GM21619 (cell line): ENCODE data around the gene TCEANC.
"Not testable (repeated sequence)": the region's sequence is repeated elsewhere in the genome, so short reads cannot be mapped to it uniquely, and the experiment has no call there.

Source experiments
- ATAC-seq: cut with Tn5 transposase; IDR thresholded peaks from one replicate; pipeline ENCODE4 v1.9.1; 2021; ENCODE audit not compliant: unreplicated experiment

The TCEANC gene

DNA sequence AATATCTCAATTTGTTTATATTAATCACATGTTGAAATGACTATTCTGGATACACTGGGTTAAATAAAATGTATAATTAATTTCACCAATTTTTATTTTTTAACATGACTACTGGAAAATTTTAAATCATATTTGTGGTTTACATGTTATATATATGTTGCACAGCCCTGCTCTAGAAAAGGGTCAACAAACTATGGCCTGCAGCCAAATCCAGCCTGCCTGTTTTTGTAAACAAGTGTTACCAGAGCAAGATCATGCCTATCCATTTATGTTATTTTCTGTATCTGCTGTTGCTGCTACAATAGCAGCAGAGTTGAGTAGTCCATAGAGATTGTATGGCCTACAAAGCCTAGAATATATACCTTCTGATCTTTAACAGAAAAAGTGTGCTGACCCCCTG, 1.2 kb downstream of the TCEANC start:
- no peak for ATAC-seq

DNA sequence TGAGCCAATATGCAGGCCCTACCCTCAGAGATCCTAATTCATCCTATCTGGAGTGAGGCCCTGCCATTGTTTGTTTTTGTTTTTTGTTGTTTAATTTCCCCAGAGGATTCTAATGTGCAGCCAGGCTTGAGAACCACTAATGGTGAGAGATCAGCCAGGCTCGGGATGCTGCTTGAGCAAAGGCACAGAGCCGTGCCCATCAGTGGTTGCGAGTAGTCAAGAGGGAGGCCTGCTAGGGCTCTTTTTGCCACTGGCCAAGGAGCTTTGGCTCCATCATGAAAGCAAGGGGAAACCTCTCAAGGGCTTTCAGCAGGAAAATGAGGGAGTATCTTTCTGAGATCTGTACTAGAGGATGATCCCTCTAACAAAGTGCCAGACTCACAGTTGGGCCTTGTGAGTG, 2.7 kb downstream of the TCEANC start:
- no peak for ATAC-seq

DNA sequence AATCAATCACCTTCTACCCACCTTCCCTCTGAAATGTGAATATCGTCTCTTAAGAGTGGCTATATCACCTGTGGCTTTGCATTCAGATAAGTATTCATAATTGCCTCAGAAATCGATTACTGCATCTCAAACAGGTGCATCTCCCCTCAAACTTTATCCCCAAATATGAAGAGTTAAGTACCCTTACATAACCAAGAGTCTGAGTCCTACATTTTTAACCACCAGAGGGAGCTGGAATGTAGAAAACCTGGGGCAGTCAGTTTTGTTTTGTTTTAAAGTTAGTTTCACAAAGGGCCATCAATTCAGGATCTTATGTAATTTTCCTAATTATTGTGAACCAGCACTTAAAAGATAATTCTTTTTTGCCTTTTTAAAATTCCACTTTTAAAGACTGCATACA, 5.7 kb downstream of the TCEANC start:
- no peak for ATAC-seq

DNA sequence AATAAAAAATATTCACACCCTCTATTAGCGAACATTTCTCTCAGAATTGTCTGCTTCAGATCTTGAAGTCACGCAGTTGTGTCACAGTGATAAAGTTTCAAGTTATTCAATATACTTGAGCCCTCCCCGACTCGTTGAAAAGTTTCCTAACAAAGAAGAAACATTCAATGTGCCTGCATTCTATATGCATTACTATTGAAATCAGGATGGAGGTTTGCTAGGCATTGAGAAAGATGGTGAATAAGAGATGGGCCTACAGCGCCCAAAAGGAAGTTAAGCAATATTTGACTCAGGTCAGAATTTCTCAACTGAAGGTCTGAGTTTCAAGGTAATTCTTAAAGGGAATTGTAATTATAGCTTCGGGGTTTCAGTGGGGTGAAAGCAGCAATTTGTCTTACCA, 6.1 kb downstream of the TCEANC start:
- ATAC-seq = no peak

DNA sequence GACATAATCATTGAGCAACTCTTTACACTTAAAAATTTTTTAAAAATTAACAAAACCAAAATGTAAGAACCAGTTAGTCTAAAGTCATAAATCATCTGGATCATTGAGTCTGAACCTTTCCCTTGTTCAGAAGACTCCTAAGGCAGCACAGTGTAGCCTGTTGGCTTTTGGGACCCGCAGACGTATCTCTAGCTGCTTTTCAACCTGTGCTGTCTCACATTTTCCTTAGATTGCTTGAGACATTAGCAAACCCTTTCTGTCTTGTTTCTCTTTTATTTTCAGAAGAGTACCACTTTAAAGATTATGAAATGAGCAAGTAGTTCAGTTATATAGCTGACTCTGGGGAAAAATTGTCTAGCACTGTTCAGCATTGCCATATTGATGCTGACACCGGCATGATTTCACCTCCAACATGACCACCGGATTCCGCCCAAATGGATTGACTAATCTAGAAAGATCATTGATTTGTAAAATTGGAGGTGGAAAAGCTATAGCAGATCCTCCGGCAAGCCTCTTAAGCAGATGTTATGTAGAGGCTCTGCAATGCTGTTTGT, 8.9 kb downstream of the TCEANC start:
- no peak for ATAC-seq

DNA sequence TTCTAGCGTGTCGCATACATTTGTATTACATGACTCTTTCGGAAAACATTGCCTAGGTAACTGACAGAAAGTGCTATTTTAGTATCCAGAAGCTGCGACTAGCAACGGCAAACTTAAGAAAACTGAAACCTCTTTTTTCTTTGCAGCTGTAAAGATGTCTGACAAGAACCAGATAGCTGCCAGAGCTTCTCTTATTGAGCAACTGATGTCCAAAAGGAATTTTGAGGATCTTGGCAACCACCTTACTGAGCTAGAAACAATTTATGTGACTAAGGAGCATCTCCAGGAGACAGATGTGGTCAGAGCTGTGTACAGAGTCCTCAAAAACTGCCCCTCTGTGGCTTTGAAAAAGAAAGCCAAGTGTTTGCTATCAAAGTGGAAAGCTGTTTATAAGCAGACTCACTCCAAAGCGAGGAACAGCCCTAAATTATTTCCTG, 9.4 kb downstream of the TCEANC start:
- no peak for ATAC-seq

DNA sequence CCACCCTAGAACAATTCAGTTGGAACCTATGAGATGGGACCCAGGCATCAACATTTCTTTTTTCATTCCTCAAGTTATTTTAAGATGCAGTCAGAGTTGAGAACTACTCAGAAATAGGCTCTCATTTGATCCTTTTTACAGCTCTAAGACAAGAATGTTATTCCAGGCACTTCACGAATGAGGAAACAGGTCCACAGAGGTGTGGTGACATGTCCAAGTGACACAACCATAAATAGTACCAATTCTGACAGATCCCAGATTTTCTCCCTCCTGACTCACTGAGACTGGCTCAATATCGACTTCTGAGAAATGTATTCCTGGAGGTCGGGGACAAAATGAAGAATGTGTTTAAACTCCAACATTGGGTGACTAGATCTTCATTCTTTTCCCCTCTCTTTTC, 11.1 kb downstream of the TCEANC start:
- ATAC-seq = no peak

DNA sequence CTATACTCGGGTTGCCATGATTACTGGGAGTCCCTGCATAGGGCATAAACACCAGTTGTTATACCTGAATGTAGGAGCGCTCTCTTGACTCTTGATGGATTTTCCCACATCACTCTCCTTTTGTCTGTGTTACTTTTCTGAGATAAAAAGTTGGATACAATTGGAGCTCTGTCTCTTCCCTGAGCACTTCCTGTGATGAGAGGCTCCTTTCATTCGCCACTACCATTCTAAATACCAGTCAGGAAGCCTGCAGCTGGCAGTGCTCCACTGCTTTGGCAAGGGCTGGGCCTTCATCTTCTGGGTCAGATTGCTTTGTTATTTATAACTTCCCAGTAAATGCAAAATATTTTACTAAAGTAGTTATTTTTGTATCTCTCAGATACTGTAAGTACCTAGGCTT, 13.9 kb downstream of the TCEANC start:
- no peak for ATAC-seq

DNA sequence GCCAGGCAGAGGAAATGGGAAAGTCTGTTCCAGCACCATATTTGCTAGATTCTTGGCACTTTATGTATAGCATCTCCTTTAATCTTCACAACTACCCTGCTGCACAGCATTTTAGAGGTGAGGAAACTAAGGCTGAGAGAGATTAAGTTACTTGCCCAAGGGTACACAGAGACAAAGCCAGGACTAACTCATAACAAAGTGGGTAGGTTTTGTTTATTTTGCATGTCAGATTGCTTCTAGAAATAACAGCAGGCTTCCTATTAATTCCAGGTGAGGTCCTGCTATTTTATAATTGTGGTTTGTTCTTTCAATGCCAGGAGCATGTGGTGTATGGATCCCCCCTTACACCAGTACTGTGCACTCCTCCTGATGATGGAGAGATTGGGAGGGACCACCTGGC, 15.0 kb downstream of the TCEANC start:
- ATAC-seq = no peak

DNA sequence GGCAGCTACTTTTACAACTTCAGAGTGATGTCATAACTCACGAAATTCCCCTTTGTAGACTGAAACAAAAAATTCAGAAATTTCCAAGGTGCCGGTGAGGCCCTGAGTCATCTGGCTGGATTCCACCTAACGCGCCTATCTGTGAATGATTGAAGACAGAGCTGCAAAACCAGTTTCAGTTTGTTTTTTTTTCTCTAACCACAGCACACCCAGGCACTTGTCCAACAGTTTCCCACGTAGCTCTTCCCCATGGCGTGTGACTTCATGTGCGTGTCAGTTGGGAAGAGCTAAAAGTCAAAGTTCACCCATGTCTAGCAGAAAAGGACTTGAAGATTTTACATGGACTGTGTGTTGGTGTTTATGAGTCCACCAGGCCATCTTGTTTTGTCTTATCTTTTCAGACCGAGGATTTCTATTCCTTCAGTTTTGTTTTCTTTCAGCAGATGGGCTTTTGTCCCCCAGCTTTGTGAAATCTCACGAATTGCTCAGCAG, 16.4 kb downstream of the TCEANC start:
- ATAC-seq = peak; percentile 76

DNA sequence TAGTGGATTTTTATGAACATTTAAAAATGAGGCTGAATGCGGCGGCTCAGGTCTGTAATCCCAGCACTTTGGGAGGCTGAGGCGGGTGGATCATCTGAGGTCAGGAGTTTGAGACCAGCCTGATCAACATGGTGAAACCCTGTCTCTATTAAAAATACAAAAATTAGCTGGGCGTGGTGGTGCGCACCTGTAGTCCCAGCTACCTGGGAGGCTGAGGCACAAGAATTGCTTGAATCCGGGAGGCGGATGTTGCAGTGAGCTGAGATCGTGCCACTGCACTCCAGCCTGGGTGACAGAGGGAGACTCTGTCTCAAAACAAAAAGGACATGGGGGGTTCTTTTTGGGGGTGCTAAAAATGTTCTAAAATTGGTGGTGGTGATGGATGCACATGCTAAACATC, 16.8 kb downstream of the TCEANC start:
- ATAC-seq = not testable (repeated sequence)

DNA sequence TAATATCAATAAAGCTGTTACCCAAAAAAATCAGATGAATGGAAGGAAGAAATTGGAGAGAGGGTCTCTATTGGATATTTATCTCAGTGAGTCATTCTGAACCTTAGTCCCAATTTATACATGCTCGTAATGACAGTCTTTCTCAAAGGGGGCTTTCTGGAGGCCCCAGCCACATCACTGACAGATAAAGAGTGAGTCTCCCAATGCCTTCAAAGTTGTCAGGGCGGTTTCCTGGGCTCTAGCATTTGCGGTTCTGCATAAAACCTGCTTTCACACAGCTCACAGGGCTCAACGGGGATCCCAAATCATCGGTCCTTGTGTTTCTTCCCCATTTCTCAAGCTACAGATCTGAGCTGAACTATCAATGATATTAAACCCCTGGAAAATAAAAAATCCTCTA, 17.3 kb downstream of the TCEANC start:
- ATAC-seq = no peak

DNA sequence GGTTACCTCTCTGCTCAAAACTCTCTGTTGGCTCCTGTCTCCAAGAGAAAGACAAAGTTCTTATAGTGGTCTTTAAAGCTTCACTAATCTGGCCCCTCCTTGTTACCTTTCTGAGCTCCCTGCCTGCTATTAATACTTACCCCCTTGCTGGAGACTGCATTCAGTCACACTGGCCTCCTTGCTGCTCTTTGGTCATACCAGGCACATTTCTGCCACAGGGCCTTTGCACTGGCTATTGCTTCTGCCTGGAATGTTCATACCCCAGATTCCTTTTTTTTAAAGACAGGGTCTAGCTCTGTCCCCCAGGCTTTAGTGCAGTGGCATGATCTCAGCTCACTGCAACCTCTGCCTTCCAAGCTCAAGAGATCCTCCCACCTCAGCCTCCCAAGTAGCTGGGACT, 20.1 kb downstream of the TCEANC start:
- no peak for ATAC-seq

DNA sequence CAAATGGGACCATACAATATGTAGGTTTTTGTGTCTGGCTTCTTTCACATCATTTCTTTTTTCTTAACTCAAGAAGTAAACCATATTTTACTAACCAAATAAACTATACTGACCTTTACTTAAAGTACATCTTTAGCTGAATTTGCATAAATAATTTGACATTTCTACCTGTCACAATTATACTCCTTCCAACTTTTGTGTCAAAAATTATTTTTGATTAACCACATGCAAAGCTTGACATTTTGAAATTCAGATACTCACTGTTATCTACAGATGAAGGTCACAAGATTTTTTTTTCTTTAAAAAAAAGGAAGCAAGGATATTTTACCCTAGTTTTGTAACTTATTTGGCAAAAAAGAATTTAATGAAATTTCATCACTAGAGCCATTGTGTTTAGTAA, 23.9 kb downstream of the TCEANC start:
- no peak for ATAC-seq

DNA sequence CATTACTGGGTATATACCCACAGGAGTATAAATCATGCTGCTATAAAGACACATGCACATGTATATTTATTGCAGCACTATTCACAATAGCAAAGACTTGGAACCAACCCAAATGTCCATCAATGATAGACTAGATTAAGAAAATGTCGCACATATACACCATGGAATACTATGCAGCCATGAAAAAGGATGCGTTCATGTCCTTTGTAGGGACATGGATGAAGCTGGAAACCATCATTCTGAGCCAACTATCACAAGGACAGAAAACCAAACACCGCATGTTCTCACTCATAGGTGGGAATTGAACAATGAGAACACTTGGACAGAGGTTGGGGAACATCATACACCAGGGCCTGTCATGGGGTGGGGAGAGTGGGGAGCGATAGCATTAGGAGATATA, 26.8 kb downstream of the TCEANC start:
- ATAC-seq = not testable (repeated sequence)

DNA sequence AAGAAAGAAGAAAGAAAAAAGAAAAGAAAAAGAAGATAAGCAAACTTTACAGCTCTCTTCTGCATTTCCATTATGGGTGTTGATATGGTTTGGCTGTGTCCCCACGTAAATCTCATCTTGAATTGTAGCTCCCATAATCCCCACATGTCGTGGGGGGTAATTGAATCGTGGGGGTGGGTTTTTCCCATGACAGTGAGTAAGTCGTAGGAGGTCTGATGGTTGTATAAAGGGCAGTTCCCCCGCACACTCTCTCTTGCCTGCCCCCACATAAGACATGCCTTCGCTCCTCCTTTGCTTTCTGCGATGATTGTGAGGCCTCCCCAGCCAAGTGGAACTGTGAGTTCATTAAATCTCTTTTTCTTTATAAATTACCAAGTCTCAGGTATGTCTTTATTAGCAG, 28.7 kb downstream of the TCEANC start:
- ATAC-seq = no peak

DNA sequence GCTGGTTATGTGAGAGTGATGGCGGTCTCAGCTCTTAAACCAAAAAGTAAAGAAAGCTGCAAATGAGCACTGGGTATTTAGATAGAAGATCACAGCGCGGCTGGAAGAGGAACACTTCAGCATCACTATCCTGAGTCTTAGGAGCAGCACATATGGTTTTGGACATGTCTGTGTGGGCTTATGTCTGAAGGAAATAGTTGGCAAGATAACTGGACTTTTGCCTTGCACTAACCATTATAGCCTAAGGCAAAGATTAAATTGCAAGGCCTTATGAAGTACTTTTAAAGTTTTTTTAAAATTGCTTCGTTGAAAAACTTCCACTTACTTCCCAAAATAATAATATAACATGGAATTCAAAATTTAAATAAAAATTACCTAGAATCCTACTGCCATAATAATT, 31.4 kb downstream of the TCEANC start:
- ATAC-seq = no peak

DNA sequence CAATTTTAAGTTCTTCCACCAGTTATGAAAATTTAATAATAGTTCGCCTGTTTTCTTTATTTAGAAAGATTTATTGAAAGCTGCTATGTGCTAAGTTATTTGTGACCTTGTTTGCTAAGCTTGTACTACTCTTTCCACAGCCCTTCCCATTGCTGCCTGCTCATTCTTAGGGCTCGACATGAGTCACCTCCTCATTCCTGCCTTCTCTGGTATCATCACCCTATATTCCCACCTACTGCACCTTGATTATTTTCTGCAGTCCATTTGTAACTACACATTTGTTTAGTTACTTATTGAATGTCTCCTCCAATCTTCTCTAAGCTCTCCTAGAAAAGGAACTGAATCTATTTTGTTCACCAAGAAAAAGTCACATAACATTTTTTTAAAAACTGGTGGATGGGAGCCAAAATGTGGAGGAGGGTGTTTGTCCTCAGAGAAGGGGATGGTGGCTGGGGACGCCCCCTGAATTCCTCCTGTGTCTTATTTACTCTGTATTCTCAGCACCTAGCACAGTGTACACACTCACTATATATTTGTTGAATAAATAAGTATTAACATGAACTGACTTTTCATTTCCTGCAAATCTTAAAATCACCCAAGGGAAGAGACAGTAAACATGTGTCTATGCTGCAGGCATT, 32.3 kb downstream of the TCEANC start:
- ATAC-seq = no peak

DNA sequence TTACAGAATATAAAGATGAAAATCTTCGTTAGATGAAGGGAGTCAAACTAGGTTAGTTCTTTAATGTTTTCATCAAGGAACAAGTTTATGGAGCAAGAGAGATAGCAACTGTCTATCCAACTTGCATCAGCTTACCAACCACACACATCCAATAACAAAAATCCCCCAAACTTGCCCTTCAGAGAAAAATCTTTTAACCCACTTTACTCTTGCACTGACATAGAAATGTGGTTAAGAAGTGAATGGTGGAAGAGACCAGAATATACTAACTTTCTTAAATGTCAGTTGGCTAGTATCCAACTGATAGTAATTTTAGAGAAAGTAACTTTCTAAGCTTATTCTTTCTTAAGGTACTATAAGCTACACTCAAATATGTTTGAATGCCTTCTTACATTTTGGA, 34.3 kb downstream of the TCEANC start:
- no peak for ATAC-seq

DNA sequence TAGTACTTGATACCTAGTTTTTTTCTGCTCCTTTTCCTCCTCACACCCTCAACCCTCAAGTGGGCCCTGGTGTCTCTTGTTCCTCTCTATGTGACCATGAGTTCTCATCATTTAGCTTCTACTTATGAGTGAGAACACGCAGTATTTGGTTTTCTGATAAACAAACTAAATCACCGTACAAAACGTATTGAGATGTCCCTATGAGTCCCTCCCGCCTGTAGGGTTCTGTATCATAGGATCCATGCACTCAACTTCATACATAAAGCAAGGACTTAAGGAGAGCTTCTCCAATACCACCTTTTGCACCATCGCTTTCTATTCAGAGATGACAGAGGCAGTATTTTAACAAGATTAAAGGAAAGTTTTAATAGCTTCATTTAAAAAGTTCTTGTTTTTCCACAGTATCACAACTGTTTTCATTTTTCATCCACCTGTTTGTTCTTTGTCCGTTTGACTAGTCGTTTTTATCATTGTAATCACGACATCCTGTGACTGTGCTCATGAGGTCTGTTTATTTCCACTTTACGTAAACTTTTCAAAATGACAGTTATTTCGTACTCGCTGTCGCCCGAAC, 35.5 kb downstream of the TCEANC start:
- no peak for ATAC-seq

DNA sequence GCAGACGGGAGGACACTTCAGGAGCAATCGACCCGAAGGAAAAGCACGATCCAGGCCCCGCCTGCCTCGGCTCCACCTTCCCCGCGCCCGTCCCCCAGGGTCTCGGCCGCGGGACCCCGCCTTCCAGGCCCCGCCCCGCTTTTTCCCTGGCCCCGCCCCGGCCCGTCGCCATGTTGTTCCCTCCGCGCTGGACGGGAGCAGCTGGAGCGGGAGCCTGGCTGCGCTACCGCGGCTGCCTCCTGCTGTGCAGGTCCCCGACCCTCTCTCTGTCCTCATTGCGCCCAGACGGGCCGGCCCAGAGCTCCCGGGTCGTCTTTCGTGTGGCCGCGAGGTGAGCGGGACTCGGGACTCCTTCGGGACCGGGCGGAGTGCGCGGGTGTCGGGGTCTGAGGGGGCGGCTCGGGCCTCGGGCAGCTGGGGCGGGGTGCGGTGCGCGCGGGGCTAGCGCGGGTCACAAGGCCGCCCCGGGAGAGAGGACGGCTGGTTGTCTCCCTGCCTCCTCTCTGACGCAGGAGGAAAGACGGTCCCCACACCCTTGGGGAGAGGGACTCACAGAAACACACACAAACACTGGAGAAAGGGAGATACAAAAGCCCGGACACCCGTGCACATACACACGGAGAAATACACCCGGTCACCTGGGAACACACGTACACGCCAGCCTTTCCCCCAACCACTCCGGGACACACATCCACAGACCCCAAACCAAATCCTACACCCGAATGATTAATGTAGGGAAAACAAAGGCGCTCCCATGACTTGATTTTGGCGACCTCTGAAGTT, 36.2 kb downstream of the TCEANC start, which contains the start of gene RAB9A:
Gene RAB9A, plus strand, starts transcription at position 171 of the 783 bp plus-strand sequence. CDS start 19,619 bp downstream, outside the sequence.
- peak; percentile 54 for ATAC-seq

DNA sequence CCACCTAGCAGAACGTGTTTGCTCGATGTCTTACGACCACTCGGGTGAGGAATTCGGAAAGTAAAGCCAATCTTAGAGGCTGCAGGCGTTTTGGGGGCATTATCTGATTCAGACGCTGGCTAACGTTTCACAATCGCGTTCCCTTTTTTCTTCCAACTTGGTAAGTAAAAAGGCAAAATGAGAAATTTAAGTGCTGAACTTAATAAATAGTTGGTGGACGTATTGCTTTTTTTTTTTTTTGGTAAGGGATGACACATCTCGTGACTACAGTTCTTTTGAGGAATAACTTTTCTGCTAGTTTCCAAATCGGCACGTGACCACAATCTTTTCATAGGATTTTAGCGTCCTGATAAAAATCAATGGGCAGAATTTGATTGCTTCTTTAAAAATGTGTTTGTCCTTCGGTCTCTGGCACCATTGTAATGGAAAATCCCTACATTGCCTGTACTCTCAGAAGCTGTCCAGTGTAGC, 36.8 kb downstream of the TCEANC start:
- no peak for ATAC-seq
